ENCODE data around the gene SUMO2. TPM values are rescaled to one million over a fixed set of nuclear protein-coding genes. Genes with fewer than 3 reads are reported as not detected.
A peak's percentile ranks its signal among the peaks of the same experiment; 100 is the strongest.
"Not testable (repeated sequence)": the region's sequence is repeated elsewhere in the genome, so short reads cannot be mapped to it uniquely, and the experiment has no call there.

SUMO2 gene
- total RNA-seq, 1 donor from 2014 or later: 449 TPM

DNA sequence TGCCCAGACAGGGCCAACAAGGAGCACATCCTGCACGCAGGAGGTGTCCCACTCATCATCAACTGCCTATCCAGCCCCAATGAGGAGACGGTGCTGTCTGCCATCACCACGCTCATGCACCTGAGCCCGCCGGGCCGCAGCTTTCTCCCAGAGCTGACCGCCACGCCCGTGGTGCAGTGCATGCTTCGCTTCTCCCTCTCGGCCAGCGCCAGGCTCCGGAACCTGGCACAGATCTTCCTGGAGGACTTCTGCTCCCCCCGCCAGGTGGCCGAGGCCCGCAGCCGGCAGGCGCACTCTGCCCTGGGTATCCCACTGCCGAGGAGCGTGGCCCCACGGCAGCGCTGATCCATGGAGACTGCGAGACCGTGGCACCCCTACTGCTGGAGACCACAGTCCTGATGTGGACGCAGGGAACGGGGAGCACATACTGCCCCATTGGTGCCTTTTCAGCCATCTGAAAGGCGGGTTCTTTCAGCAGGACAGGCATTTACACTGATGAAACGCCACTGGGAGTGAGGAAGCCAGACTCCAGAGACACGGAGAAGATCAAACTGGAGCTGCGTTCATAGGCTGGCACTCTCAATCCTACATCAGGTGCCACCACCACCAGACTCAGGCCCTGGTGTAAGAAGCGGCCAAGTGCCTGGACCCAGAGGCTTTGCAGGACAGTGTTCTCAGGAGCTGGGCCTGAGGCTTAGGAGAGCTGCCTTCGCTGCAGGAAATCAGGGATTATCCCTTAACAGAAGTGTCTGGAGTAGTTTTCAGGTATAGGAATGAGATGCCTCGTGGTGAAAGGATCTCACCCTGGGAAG lies 53.9 kb downstream of the SUMO2 start:
- H3K9ac ChIP-seq (ENCODE audit: low read length): no peak overlapping the region
- H3K9me3 Mint-ChIP-seq (ENCODE audit: unreplicated experiment): no peaks in the 10 kb centered on the region
- peaks cover 6% of the 10 kb centered on the region for H3K36me3 ChIP-seq (ENCODE audit: insufficient read depth, low read length)
- TF ChIP-seq, protein P1, sequence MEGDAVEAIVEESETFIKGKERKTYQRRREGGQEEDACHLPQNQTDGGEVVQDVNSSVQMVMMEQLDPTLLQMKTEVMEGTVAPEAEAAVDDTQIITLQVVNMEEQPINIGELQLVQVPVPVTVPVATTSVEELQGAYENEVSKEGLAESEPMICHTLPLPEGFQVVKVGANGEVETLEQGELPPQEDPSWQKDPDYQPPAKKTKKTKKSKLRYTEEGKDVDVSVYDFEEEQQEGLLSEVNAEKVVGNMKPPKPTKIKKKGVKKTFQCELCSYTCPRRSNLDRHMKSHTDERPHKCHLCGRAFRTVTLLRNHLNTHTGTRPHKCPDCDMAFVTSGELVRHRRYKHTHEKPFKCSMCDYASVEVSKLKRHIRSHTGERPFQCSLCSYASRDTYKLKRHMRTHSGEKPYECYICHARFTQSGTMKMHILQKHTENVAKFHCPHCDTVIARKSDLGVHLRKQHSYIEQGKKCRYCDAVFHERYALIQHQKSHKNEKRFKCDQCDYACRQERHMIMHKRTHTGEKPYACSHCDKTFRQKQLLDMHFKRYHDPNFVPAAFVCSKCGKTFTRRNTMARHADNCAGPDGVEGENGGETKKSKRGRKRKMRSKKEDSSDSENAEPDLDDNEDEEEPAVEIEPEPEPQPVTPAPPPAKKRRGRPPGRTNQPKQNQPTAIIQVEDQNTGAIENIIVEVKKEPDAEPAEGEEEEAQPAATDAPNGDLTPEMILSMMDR (IDR thresholded peaks at IDR 0.05; ENCODE audit: insufficient read depth, low read depth, low read length): no peak
- TF ChIP-seq EZH2 (IDR thresholded peaks at IDR 0.05; ENCODE audit: insufficient read depth, low read length): no peak
- H3K9me3 ChIP-seq (ENCODE audit: insufficient read depth, low read depth, low read length): no peaks in the 10 kb centered on the region
- DNase-seq (ENCODE audit: low read depth): no peak
- no peak overlapping the region for H3K27ac ChIP-seq (ENCODE audit: low read depth, low read length)
- no peak overlapping the region for H3K4me3 ChIP-seq (ENCODE audit: insufficient read depth, low read depth, low read length)
- H3K27me3 Mint-ChIP-seq (ENCODE audit: low read depth, unreplicated experiment): no peaks in the 10 kb centered on the region
- FAIRE-seq: no peak
- H3K79me2 ChIP-seq (ENCODE audit: insufficient read depth, low read length): peaks cover 24% of the 10 kb centered on the region
- no peaks in the 10 kb centered on the region for H3K27me3 ChIP-seq (ENCODE audit: insufficient read depth, low read length)
- no peak overlapping the region for H3K4me3 Mint-ChIP-seq (ENCODE audit: unreplicated experiment)
- H3K36me3 Mint-ChIP-seq (ENCODE audit: low read depth, unreplicated experiment): peaks cover 3% of the 10 kb centered on the region
- H3K4me1 Mint-ChIP-seq (ENCODE audit: low read depth, unreplicated experiment): peaks cover 12% of the 10 kb centered on the region
- no peak overlapping the region for H3K27ac Mint-ChIP-seq (ENCODE audit: unreplicated experiment)
- no peak overlapping the region for H2AFZ ChIP-seq (ENCODE audit: low read depth, low read length)
- peaks cover 15% of the 10 kb centered on the region for H4K20me1 ChIP-seq (ENCODE audit: insufficient read depth, low read length)
- no peak overlapping the region for H3K4me2 ChIP-seq (ENCODE audit: low read length)
- H3K4me1 ChIP-seq (ENCODE audit: insufficient read depth, low read length): peaks cover 23% of the 10 kb centered on the region

DNA sequence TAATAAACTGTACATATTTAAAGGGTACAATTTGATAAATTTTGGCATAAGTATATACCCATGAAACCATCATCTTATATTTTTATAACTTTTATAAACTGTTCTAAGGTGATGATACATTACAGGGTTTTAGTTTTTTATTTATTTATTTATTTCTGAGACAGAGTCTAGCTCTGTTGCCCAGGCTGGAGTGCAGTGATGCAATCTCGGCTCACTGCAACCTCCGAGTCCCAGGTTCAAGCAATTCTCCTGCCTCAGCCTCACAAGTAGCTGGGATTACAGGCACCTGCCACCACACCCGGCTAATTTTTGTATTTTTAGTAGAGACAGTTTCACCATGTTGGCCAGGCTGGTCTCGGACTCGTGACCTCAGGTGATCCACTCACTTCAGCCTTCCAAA lies 54.8 kb downstream of the SUMO2 start:
- H3K36me3 Mint-ChIP-seq (ENCODE audit: low read depth, unreplicated experiment); H3K9me3 ChIP-seq (ENCODE audit: insufficient read depth, low read depth, low read length); H3K9me3 Mint-ChIP-seq (ENCODE audit: unreplicated experiment); H3K27me3 Mint-ChIP-seq (ENCODE audit: low read depth, unreplicated experiment); H2AFZ ChIP-seq (ENCODE audit: low read depth, low read length); H3K4me3 ChIP-seq (ENCODE audit: insufficient read depth, low read depth, low read length); H3K27ac ChIP-seq (ENCODE audit: low read depth, low read length); FAIRE-seq; H3K36me3 ChIP-seq (ENCODE audit: insufficient read depth, low read length); H3K4me2 ChIP-seq (ENCODE audit: low read length); H3K27ac Mint-ChIP-seq (ENCODE audit: unreplicated experiment); DNase-seq (ENCODE audit: low read depth); H3K9ac ChIP-seq (ENCODE audit: low read length); H3K27me3 ChIP-seq (ENCODE audit: insufficient read depth, low read length): not testable (repeated sequence)
- H3K79me2 ChIP-seq (ENCODE audit: insufficient read depth, low read length): peaks cover 24% of the 10 kb centered on the region
- H4K20me1 ChIP-seq (ENCODE audit: insufficient read depth, low read length): peaks cover 15% of the 10 kb centered on the region
- Mint-ChIP-seq H3K4me1 (ENCODE audit: low read depth, unreplicated experiment) (peaks cover 12% of the 10 kb centered on the region), H3K4me3 (ENCODE audit: unreplicated experiment) (peak overlapping the region; percentile 50)
- H3K4me1 ChIP-seq (ENCODE audit: insufficient read depth, low read length): peaks cover 25% of the 10 kb centered on the region

DNA sequence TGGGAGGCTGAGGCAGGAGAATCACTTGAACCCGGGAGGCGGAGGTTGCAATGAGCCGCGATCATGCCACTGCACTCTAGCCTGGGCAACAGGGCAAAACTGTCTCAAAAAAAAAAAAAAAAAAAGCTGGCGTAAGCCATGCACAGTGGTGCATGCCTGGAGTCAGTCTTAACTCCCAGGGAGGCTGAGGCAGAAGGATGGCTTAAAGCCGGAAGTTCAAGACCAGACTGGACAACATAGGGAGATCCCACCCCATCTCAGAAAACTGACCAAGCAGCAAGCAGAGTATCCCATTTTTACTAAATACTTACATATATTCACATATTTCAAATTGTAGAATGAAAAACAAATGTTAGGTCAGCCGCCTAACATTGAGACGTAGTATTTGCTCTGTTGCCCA lies 55.8 kb downstream of the SUMO2 start:
- Mint-ChIP-seq H3K27me3 (ENCODE audit: low read depth, unreplicated experiment) (no peaks in the 10 kb centered on the region), H3K9me3 (ENCODE audit: unreplicated experiment) (no peaks in the 10 kb centered on the region), H3K36me3 (ENCODE audit: low read depth, unreplicated experiment) (peaks cover 3% of the 10 kb centered on the region), H3K27ac (ENCODE audit: unreplicated experiment) (no peak overlapping the region), H3K4me3 (ENCODE audit: unreplicated experiment) (no peak overlapping the region), H3K4me1 (ENCODE audit: low read depth, unreplicated experiment) (peaks cover 12% of the 10 kb centered on the region)
- no peak for FAIRE-seq
- Histone ChIP-seq H3K9ac (ENCODE audit: low read length) (no peak overlapping the region), H3K27ac (ENCODE audit: low read depth, low read length) (no peak overlapping the region), H4K20me1 (ENCODE audit: insufficient read depth, low read length) (peaks cover 15% of the 10 kb centered on the region), H3K27me3 (ENCODE audit: insufficient read depth, low read length) (no peaks in the 10 kb centered on the region), H3K4me2 (ENCODE audit: low read length) (no peak overlapping the region), H3K4me3 (ENCODE audit: insufficient read depth, low read depth, low read length) (no peak overlapping the region), H3K4me1 (ENCODE audit: insufficient read depth, low read length) (peaks cover 23% of the 10 kb centered on the region), H2AFZ (ENCODE audit: low read depth, low read length) (no peak overlapping the region), H3K36me3 (ENCODE audit: insufficient read depth, low read length) (peaks cover 6% of the 10 kb centered on the region), H3K79me2 (ENCODE audit: insufficient read depth, low read length) (peaks cover 24% of the 10 kb centered on the region), H3K9me3 (ENCODE audit: insufficient read depth, low read depth, low read length) (no peaks in the 10 kb centered on the region)
- TF ChIP-seq, protein P1 (IDR thresholded peaks at IDR 0.05; ENCODE audit: insufficient read depth, low read depth, low read length): no peak
- no peak for TF ChIP-seq EZH2 (IDR thresholded peaks at IDR 0.05; ENCODE audit: insufficient read depth, low read length)
- no peak for DNase-seq (ENCODE audit: low read depth)
